GM19240 (cell line): ENCODE results near the gene GRM5.

Source experiments
- DNase-seq: peaks from one replicate; pipeline ENCODE4 v3.0.0; 2011; ENCODE audit warnings: low spot score; ENCODE audit not compliant: insufficient read length

Gene GRM5

GRCh38 chr11:88704485-88704884, 361.3 kb downstream of the GRM5 start:
- DNase-seq = no peak

- no peak for DNase-seq
Observed at GRCh38 chr11:88701816-88702215, 364.0 kb downstream of the GRM5 start.

GRCh38 chr11:88697139-88697538, 368.6 kb downstream of the GRM5 start:
- no peak for DNase-seq

GRCh38 chr11:88695689-88696414, 369.9 kb downstream of the GRM5 start:
- no peak for DNase-seq

- no peak for DNase-seq
Observed at GRCh38 chr11:88692306-88693086, 373.3 kb downstream of the GRM5 start.

- no peak for DNase-seq
Observed at GRCh38 chr11:88689548-88690240, 376.1 kb downstream of the GRM5 start.

GRCh38 chr11:88683024-88683423, 382.8 kb downstream of the GRM5 start:
- no peak for DNase-seq

GRCh38 chr11:88680806-88681205, 385.0 kb downstream of the GRM5 start:
- DNase-seq = no peak

- no peak for DNase-seq
Observed at GRCh38 chr11:88666364-88666763, 399.4 kb downstream of the GRM5 start.

GRCh38 chr11:88657076-88657738, 408.6 kb downstream of the GRM5 start:
- no peak for DNase-seq

GRCh38 chr11:88656283-88656682, 409.5 kb downstream of the GRM5 start:
- DNase-seq = no peak

GRCh38 chr11:88655656-88656055, 410.1 kb downstream of the GRM5 start:
- no peak for DNase-seq

- DNase-seq = no peak
Observed at GRCh38 chr11:88655196-88655595, 410.6 kb downstream of the GRM5 start.

GRCh38 chr11:88651556-88651955, 414.2 kb downstream of the GRM5 start:
- DNase-seq = no peak

GRCh38 chr11:88644724-88645123, 421.1 kb downstream of the GRM5 start:
- DNase-seq = no peak

- no peak for DNase-seq
Observed at GRCh38 chr11:88632163-88632562, 433.6 kb downstream of the GRM5 start.

GRCh38 chr11:88631497-88631896, 434.3 kb downstream of the GRM5 start:
- DNase-seq = no peak

- no peak for DNase-seq
Observed at GRCh38 chr11:88629496-88629895, 436.3 kb downstream of the GRM5 start.

- DNase-seq = no peak
Observed at GRCh38 chr11:88626216-88626615, 439.6 kb downstream of the GRM5 start.

- no peak for DNase-seq
Observed at GRCh38 chr11:88623531-88623930, 442.3 kb downstream of the GRM5 start.

GRCh38 chr11:88620568-88621130, 445.1 kb downstream of the GRM5 start:
- no peak for DNase-seq
